Neutrophil (primary cell): ENCODE data around the gene CPOX.
A peak's percentile ranks its signal among the peaks of the same experiment; 100 is the strongest.
"Not testable (repeated sequence)": the region's sequence is repeated elsewhere in the genome, so short reads cannot be mapped to it uniquely, and the experiment has no call there.

Experiments used
- H3K27ac ChIP-seq: fragments of 200-600 bp; sonication (generic); 2 replicates; pipeline ENCODE4 v1.5.1; 2016; ENCODE audit warnings: mild to moderate bottlenecking, moderate library complexity
- H3K27me3 ChIP-seq: fragments of 200-600 bp; sonication (generic); 2 replicates; pipeline ENCODE4 v1.6.0; 2016; ENCODE audit warnings: mild to moderate bottlenecking
- H3K36me3 ChIP-seq: fragments of 200-600 bp; sonication (generic); 2 replicates; pipeline ENCODE4 v1.5.1; 2017
- H3K4me1 ChIP-seq, 2 experiments: fragments of 200-600 bp in 1 of 2; sonication (generic) in 1 of 2; 1 replicate in 1 of 2; 2 replicates in 1 of 2; pipeline versions ENCODE4 v1.5.1 to v1.6.1; 2013 to 2016; ENCODE audit warnings: low read depth in 1 of 2, low read length in 1 of 2, mild to moderate bottlenecking in 1 of 2, moderate library complexity in 1 of 2; ENCODE audit not compliant: control insufficient read depth in 1 of 2, insufficient read depth in 1 of 2
- H3K4me3 ChIP-seq, 2 experiments: fragments of 200-600 bp in 1 of 2; sonication (generic) in 1 of 2; 1 replicate in 1 of 2; 2 replicates in 1 of 2; pipeline ENCODE4 v1.5.1; 2013 to 2016; ENCODE audit warnings: low read depth in 1 of 2, low read length in 1 of 2, mild to moderate bottlenecking in 1 of 2, moderate library complexity in 1 of 2
- H3K9me3 ChIP-seq: fragments of 200-600 bp; sonication (generic); 2 replicates; pipeline ENCODE4 v1.5.1; 2016
- CTCF ChIP-seq: fragments of 200-600 bp; sonication (generic); IDR thresholded peaks from 2 replicates; pipeline ENCODE4 v1.5.1; 2016; ENCODE audit warnings: antibody characterized with exemption

The CPOX gene

GRCh38 chr3:98593046-98593936, at the start of gene CPOX:
TSS of gene CPOX (minus strand) at chr3:98593611. CDS start at chr3:98593504, 107 bp downstream.
- Histone ChIP-seq H3K27ac (peak within 1 kb of the TSS; percentile 41), H3K4me1 (peaks cover 16 to 19% of the 10 kb centered on the region in 2 experiments), H3K27me3 (peaks cover 8% of the 10 kb centered on the region), H3K36me3 (peaks cover 8% of the 10 kb centered on the region), H3K9me3 (no peaks in the 10 kb centered on the region), H3K4me3 (peak within 1 kb of the TSS; percentile 75 to 79)
- no peak for TF ChIP-seq CTCF

- not testable (repeated sequence) for H3K4me1 ChIP-seq, H3K9me3 ChIP-seq, H3K27me3 ChIP-seq, H3K36me3 ChIP-seq, H3K27ac ChIP-seq, H3K4me3 ChIP-seq
These were observed 49.4 kb upstream of the CPOX start for GRCh38 chr3:98642769-98643168.

GRCh38 chr3:98641756-98642155, 48.3 kb upstream of the CPOX start:
- not testable (repeated sequence) for H3K27me3 ChIP-seq, H3K4me3 ChIP-seq, H3K36me3 ChIP-seq, H3K9me3 ChIP-seq, H3K4me1 ChIP-seq, H3K27ac ChIP-seq

- H3K4me1 ChIP-seq, H3K9me3 ChIP-seq: not testable (repeated sequence)
These were observed 45.1 kb upstream of the CPOX start for GRCh38 chr3:98638515-98638914.

GRCh38 chr3:98630416-98630815, 37.0 kb upstream of the CPOX start:
- no peak for TF ChIP-seq CTCF
- H3K4me3 ChIP-seq: no peak overlapping the region
- H3K9me3 ChIP-seq: no peaks in the 10 kb centered on the region
- no peaks in the 10 kb centered on the region for H3K27me3 ChIP-seq
- H3K36me3 ChIP-seq: no peaks in the 10 kb centered on the region
- no peaks in the 10 kb centered on the region for H3K4me1 ChIP-seq
- H3K27ac ChIP-seq: no peak overlapping the region

More at GRCh38 chr3:98638515-98638914, 45.1 kb upstream of the CPOX start:
- H3K4me3 ChIP-seq, H3K27ac ChIP-seq, H3K27me3 ChIP-seq, H3K36me3 ChIP-seq: not testable (repeated sequence)

- Histone ChIP-seq H3K4me1 (no peaks in the 10 kb centered on the region), H3K9me3 (no peaks in the 10 kb centered on the region), H3K36me3 (no peaks in the 10 kb centered on the region), H3K27me3 (no peaks in the 10 kb centered on the region), H3K4me3 (no peak overlapping the region), H3K27ac (no peak overlapping the region)
- no peak for TF ChIP-seq CTCF
These were observed 34.9 kb upstream of the CPOX start for GRCh38 chr3:98628317-98628716.

- H3K27ac ChIP-seq: no peak overlapping the region
- no peaks in the 10 kb centered on the region for H3K9me3 ChIP-seq
- no peaks in the 10 kb centered on the region for H3K27me3 ChIP-seq
- no peak for TF ChIP-seq CTCF
- H3K4me1 ChIP-seq: no peaks in the 10 kb centered on the region
- no peak overlapping the region for H3K4me3 ChIP-seq
- no peaks in the 10 kb centered on the region for H3K36me3 ChIP-seq
These were observed 32.7 kb upstream of the CPOX start for GRCh38 chr3:98626151-98626550.
